GM18909 (cell line): ENCODE results near the gene PBX1.
A peak's percentile ranks its signal among the peaks of the same experiment; 100 is the strongest.

Experiments
- ATAC-seq: cut with Tn5 transposase; IDR thresholded peaks from one replicate; pipeline ENCODE4 v1.9.1; 2021; ENCODE audit warnings: mild to moderate bottlenecking; ENCODE audit not compliant: unreplicated experiment, poor library complexity

Gene PBX1

GRCh38 chr1:164712131-164713036 is 153.4 kb downstream of the PBX1 start:
- ATAC-seq = no peak

DNA sequence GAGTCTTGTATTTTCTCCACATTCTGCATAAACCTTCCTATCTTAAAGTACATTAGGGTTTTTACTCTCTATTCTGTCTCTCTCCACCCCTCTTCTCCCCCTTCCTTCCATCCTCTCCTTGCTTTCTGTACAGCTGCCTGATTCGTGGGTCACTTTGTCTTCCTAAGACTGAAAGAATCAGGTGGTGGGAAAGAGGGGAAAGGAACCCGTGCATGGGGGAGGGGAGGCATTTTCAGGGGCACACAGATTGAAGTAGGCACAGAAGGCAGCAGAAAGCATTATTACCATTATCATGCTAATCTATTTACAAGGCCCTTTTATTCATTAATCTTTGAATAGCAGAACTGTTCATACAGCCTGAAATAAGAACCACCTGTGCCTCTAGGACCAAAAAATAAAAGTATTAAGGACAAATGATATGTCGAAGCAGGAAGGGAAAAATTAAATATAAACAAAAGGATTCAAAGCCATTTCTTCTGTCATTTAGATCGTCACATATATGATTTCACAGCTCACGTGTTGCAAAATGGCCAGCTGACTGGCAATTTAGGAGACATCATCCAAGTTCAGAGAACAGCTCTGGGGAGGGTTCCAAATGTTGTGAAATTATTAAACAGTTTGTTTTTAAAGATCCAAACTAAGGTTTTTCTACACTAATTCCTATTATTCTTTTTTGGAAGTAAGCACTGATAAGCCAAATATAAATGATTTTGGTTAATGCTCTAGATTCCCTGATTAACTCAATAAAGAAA is 154.6 kb downstream of the PBX1 start:
- ATAC-seq = no peak

- ATAC-seq = peak; percentile 87
Observed at GRCh38 chr1:164716992-164717703, 158.2 kb downstream of the PBX1 start.

GRCh38 chr1:164718821-164719220 is 159.8 kb downstream of the PBX1 start:
- no peak for ATAC-seq

DNA sequence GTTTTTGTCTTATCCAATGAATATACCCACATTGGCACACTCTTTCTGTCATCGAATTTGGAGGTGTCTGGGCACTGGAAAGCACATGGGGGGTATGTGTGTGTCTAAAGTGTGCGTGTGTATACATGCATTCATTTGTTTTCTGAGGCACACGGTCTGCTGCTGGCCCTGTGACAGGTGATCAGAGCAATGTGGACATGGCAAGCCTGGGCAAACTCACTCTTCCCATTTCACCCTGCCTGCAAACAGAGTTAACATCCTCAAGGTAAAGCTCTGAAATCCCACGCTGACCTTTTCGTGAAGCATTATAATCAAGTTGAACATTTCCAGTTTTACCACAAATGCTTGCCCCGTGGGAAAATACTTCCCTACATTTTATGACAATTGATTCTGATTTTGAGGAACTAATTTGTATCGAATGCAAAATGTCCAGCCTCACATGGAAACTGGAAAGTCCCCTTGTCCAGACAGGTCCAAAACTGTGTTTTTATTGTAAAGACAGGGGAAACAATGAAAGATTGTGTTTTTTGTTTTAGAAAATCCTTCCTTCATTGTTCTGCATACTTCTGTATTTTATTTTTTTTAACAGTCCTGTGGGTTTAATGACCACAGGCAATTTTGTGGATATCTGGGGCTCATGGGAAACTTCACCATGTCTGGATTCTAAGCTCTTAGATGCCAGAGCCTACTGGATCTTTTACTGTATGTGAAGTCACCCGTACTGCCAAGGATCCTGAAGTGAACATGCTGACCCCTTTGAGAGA is 160.9 kb downstream of the PBX1 start:
- ATAC-seq = no peak

- ATAC-seq = no peak
Observed at GRCh38 chr1:164720440-164721227, 161.7 kb downstream of the PBX1 start.

DNA sequence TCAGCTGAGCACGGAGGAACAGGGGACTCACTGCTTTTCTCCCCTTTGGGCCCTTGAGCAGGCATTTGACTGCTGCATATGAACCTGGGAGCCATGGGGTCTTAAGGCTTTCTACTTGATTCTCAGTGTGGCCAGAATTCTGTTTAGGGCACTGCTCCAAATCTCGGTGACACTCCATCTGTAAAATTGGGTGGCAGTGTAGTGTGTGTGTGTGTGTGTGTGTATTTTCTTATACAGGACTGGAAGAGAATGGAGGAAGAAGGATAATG is 162.2 kb downstream of the PBX1 start:
- no peak for ATAC-seq

DNA sequence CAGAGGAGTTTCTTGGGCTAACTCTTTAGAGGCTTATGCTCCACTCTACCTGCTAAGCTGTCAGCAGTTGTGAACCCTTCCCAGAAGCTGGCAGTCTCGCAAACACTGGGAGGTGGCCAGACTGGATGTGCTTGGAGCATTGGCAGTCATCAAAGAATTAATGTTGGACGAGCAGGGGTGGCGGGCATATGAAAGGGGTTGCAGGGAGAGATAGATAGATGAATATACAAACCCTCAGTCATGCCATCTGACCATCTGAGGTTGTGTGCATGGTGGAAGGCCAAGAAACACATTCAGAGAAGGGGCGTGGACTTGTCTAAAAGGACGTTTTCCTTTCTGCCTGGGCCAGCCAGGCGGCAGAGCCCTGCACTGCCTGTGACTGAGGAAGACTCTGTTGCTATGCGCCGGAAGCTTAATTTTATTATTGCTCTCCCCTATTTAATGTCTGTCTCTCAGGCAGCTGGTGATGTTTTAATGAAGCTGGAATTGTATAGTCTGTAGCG is 164.4 kb downstream of the PBX1 start:
- no peak for ATAC-seq

DNA sequence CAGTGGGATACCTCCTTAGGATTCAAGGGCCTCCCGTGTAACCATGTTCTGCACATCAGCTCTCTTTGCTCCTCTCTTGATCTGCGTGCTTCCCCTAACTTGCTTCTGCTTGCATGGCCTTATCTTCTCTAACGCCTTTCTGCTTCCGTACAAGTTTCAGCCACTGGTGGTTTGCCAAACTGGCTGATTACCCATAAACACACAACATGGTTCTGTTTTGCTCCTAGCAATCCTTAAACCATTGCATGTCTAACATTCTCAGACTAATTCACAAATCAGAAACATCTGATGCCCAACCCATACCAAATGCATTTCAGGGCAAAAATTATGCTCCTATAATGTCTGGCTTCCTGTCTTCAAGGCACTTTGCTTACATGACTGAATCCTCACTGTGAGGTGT is 166.4 kb downstream of the PBX1 start:
- ATAC-seq = no peak

DNA sequence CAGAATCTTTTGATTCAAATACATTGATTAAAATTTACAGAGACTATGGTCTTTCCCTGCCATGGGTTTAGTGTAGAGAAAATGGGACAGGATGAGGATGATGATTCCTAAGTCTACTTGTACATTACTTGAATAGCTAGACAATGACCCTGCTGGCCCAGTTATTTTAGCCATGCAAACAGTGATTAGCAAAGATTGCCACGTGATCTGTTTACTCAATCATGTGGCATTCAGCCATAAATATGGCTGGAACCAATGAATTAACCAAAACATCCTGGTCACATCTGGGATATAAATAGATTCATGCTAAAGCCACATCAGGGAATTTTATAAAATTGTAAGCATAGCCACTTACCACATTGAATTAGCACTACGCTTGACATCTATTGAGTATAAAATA is 167.3 kb downstream of the PBX1 start:
- ATAC-seq = no peak

DNA sequence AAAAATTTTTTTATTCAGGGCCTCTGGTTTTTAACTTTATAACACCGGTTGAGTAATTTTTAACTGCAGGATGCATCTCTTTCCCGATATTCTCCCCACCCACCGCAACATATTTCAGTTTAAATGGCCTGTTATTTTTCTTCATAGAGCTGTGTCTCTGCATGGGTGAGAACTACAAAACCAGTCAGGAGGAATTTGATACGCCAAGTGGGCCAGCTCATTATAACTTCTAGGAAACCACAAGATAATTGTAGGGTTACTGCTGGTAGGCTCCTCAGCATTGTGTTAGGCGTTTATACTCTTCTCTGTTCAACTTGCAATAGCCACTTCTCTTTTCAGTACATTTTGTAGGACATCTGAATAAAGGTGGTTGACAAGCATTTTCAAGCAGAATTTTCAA is 169.7 kb downstream of the PBX1 start:
- no peak for ATAC-seq

DNA sequence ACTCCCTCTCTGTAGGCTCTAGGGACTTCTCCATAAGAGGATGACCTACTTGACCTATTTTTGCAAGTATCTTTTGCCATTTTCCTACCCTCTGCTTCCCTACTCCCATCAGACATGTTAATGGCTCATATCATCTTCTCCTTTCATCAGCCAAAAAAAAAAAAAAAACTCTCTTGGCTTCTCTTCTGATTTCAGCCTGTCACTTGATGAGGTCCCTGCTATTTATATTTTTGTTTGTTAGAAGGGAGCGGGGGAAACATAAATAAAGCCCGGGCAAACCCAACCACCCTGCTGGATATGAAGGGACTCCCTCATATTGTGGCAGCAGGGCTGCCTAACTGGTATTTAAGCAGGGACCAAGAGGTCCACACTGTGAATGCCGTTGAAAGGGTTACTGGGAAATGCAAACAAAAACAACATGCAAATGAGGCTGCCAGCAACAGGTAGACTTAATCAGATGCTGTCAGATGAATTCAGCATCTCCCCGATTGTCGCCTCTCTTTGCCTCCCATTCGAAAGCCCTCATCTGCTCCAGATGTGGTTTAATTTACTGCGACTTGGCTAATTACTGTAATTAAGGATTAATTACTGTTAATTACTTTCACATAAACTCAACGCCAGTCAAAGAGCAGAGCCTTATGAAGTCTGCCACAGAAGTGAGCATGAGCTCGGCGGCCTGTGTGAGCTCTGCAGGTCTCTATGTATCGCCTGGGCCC is 172.3 kb downstream of the PBX1 start:
- no peak for ATAC-seq

DNA sequence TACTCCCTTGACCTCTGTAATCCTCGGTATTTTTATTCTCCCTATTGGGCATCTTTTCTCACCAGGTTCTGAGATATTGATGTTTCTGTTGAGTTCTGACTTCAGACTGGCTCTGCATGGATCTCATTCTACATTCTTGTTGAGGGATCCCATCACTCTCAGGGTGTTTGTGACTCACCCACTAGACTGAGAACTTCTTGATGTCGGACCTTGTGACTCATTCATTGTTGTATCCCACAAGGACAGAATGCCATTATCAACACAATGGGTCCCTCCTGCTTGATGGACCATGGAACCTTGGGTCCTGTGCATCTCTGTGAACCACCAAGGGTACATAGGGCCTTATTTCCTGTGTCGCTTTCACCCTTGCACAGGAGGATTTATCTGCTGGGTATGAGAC is 174.1 kb downstream of the PBX1 start:
- no peak for ATAC-seq

DNA sequence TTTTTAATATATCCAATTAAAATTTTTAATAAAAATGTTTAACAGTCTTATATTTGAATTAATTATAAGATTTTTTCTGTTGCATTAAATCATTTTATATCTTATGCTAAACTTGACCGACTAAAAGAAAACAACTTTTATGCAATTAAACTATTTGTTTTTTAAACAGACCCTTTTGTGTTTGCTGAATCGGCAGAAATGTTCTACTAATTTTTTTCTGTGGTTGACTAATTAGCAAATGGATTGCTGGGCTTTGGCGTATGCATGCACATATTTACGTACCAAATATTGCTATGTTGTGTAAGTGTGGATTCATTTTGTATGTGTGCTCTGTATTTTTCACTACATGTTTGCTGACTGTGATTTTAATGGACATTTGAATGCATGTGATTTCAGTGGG is 174.8 kb downstream of the PBX1 start:
- ATAC-seq = no peak

DNA sequence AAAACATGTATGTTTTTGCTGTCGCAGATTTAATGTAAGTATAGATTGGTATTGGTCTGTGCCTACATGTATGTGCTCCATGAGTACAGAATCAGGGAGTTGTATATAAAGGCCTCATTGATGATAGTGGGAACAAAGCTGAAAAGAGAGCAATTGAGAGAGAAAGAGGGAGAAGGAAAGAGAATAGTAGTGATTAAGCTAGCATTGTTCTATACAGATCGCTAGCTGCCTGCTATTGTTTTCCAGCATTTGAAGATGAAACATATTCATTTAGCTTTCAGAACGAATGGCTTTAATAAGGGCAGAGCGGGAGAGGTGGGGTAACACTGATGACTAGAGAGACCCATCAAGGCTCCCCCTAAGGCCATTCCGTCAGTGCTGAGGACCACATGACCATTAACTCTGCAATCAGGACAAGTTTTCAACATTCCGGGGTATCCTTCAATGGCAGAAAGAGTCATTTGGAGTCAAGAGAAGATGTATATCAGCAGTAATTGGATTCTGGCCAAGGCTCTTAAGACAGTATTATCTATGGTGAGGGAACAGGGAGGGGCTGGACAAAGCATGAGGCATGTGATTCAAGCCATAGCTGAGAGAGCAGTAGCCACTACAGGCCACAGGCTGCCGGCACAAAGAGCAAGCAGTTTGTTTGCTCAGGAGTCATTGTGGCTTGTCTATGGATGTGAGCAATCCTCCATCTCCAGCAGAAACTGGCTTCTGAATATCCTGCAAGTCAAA is 176.5 kb downstream of the PBX1 start:
- ATAC-seq = no peak

GRCh38 chr1:164736137-164736536 is 177.2 kb downstream of the PBX1 start:
- ATAC-seq = no peak

DNA sequence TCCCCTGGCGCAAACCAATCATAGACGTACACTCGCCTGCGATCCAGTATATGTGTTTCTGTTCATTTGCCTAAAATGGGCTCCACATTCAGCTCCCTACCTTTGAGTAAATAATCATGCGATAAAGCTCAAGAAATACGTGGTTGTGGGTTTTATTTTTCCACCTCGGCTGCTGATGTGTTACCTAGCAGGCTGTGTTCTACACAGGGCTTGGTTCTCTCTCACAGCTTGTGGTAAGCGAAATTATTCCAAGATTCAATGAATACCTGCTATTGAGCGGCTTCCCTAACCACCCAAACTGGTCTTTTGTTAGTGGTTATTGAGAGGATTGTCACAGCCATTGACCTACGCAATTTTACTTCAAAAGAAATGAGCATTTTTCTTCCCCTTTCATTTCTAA is 180.2 kb downstream of the PBX1 start:
- no peak for ATAC-seq

GRCh38 chr1:164740000-164740526 is 181.1 kb downstream of the PBX1 start:
- ATAC-seq = no peak
